ENCODE measurements around the gene EIF2S1. TPM values are rescaled to one million over a fixed set of nuclear protein-coding genes. Genes with fewer than 3 reads are reported as not detected.
A peak's percentile ranks its signal among the peaks of the same experiment; 100 is the strongest.

EIF2S1 gene
- total RNA-seq, 4 donors from 2014 or later, result 73.2 to 178 (median 114) TPM

GRCh38 chr14:67417633-67418032, 57.5 kb downstream of the EIF2S1 start:
- no peaks in the 10 kb centered on the region for H3K36me3 ChIP-seq
- H3K27me3 ChIP-seq, result peaks cover 0 to 14% (median 0%) of the 10 kb centered on the region in 4 donors
- DNase-seq (ENCODE audit: extremely low spot score), result no peak
- TF ChIP-seq EP300 (IDR thresholded peaks at IDR 0.05) (no peak), CTCF (IDR thresholded peaks at IDR 0.05) (no peak), POLR2A (IDR thresholded peaks at IDR 0.05; ENCODE audit: low read depth) (no peak), POLR2AphosphoS5 (IDR thresholded peaks at IDR 0.05) (no peak)
- 100% methylated on average over 2 of the region's 3 CpGs for WGBS
- H3K27ac ChIP-seq (replicated peaks in 1 of 4), result no peak overlapping the region
- no peak overlapping the region for H3K4me3 ChIP-seq
- no peaks in the 10 kb centered on the region for H3K4me1 ChIP-seq
- intact Hi-C loops (cut with DNase I), result no loop called here
- no peaks in the 10 kb centered on the region for H3K9me3 ChIP-seq

GRCh38 chr14:67418401-67419191, 58.5 kb downstream of the EIF2S1 start:
- Histone ChIP-seq H3K27ac (replicated peaks in 1 of 4) (no peak overlapping the region), H3K4me1 (no peaks in the 10 kb centered on the region), H3K36me3 (no peaks in the 10 kb centered on the region), H3K27me3 (peaks cover 0 to 8% (median 0%) of the 10 kb centered on the region in 4 donors), H3K9me3 (no peaks in the 10 kb centered on the region), H3K4me3 (no peak overlapping the region)
- TF ChIP-seq EP300 (IDR thresholded peaks at IDR 0.05) (no peak), POLR2A (IDR thresholded peaks at IDR 0.05; ENCODE audit: low read depth) (no peak), CTCF (IDR thresholded peaks at IDR 0.05) (no peak), POLR2AphosphoS5 (IDR thresholded peaks at IDR 0.05) (no peak)
- 68% methylated on average over 5 of the region's 11 CpGs for WGBS
- intact Hi-C loops (cut with DNase I), result no loop called here
- no peak for DNase-seq (ENCODE audit: extremely low spot score)

GRCh38 chr14:67420102-67420739, 60.1 kb downstream of the EIF2S1 start:
- whole genome bisulfite sequencing, result 78% methylated on average over 10 of the region's 12 CpGs
- Histone ChIP-seq H3K27ac (replicated peaks in 1 of 4) (no peak overlapping the region), H3K36me3 (no peaks in the 10 kb centered on the region), H3K27me3 (peaks cover 0 to 13% (median 0%) of the 10 kb centered on the region in 4 donors), H3K9me3 (no peaks in the 10 kb centered on the region), H3K4me1 (no peaks in the 10 kb centered on the region), H3K4me3 (no peak overlapping the region)
- DNase-seq (ENCODE audit: extremely low spot score), result no peak
- intact Hi-C loops (cut with DNase I), result no loop called here
- peak in 1 of 3 experiments; percentile 17 for TF ChIP-seq CTCF (IDR thresholded peaks at IDR 0.05)
- no peak for TF ChIP-seq POLR2AphosphoS5 (IDR thresholded peaks at IDR 0.05)

- no peak overlapping the region for H3K27ac ChIP-seq (replicated peaks in 1 of 4)
- intact Hi-C loops (cut with DNase I), result no loop called here
- H3K4me1 ChIP-seq, result peaks cover 0 to under 1% (median 0%) of the 10 kb centered on the region in 4 donors
- no peak overlapping the region for H3K4me3 ChIP-seq
- no peaks in the 10 kb centered on the region for H3K36me3 ChIP-seq
- no peaks in the 10 kb centered on the region for H3K9me3 ChIP-seq
- H3K27me3 ChIP-seq, result peaks cover 0 to 17% (median 2%) of the 10 kb centered on the region in 4 donors
- TF ChIP-seq EP300 (IDR thresholded peaks at IDR 0.05), result no peak
- TF ChIP-seq POLR2A (IDR thresholded peaks at IDR 0.05; ENCODE audit: low read depth), result no peak
- TF ChIP-seq CTCF (IDR thresholded peaks at IDR 0.05), result no peak
- no peak for TF ChIP-seq POLR2AphosphoS5 (IDR thresholded peaks at IDR 0.05)
- no peak for DNase-seq (ENCODE audit: extremely low spot score)
- WGBS, result 88% methylated on average over 11 of the region's 11 CpGs
Measured at GRCh38 chr14:67421356-67422224, 61.5 kb downstream of the EIF2S1 start.

Measured in esophagus muscularis mucosa (tissue), 4 donors.